Common myeloid progenitor, CD34-positive (primary cell): Measurements from ENCODE around the gene ZNF536.

Experiments used
- CTCF ChIA-PET: fragments of 350-600 bp; sonication (Branson Sonifier 250); formaldehyde crosslinking; loops from one replicate; lab custom pipeline; 2021; ENCODE audit warnings: antibody characterized with exemption; lab: Charles Lee
- POLR2A ChIA-PET: fragments of 350-600 bp; sonication (Branson Sonifier 250); formaldehyde crosslinking; loops from one replicate; lab custom pipeline; 2021; ENCODE audit warnings: antibody characterized with exemption; lab: Charles Lee
- DNase-seq, 3 donors: peaks; one replicate each; pipeline versions ENCODE4 v3.0.0 to v3.0.0-alpha.2; 2013
- H3K27ac ChIP-seq, 2 experiments: 1 replicate in 1 of 2; 2 replicates in 1 of 2; pipeline ENCODE4 v1.7.0; 2013; ENCODE audit warnings: inconsistent platforms in 2 of 2, low read length in 2 of 2, mild to moderate bottlenecking in 2 of 2, low read depth in 1 of 2, moderate library complexity in 1 of 2; ENCODE audit not compliant: severe bottlenecking in 2 of 2, insufficient read depth in 1 of 2, poor library complexity in 1 of 2
- H3K27me3 ChIP-seq, 5 experiments: replicated peaks in 2 of 5; 1 replicate in 3 of 5; 2 replicates in 2 of 5; pipeline versions ENCODE4 v1.6.1 to v1.7.0; 2013; ENCODE audit warnings: low read length in 4 of 5, mild to moderate bottlenecking in 2 of 5, moderate library complexity in 2 of 5, inconsistent platforms in 1 of 5; ENCODE audit not compliant: insufficient read depth in 5 of 5, control insufficient read depth in 4 of 5
- H3K36me3 ChIP-seq, 4 experiments: 1 replicate in 2 of 4; 2 replicates in 2 of 4; pipeline versions ENCODE4 v1.6.1 to v1.7.0; 2013; ENCODE audit warnings: low read length in 3 of 4, control low read depth in 1 of 4, mild to moderate bottlenecking in 1 of 4; ENCODE audit not compliant: control insufficient read depth in 4 of 4, insufficient read depth in 4 of 4
- H3K4me1 ChIP-seq, 4 experiments: 1 replicate in 3 of 4; 2 replicates in 1 of 4; pipeline versions ENCODE4 v1.6.1 to v1.7.1; 2013; ENCODE audit warnings: low read length in 3 of 4, mild to moderate bottlenecking in 3 of 4, control low read depth in 1 of 4, inconsistent platforms in 1 of 4, moderate library complexity in 1 of 4; ENCODE audit not compliant: control insufficient read depth in 4 of 4, insufficient read depth in 4 of 4; ENCODE audit errors: control extremely low read depth in 1 of 4
- H3K4me3 ChIP-seq, 7 experiments: 1 replicate in 4 of 7; 2 replicates in 3 of 7; pipeline versions ENCODE4 v1.5.1 to v1.7.0; 2013; ENCODE audit warnings: mild to moderate bottlenecking in 7 of 7, low read length in 6 of 7, moderate library complexity in 6 of 7, inconsistent platforms in 2 of 7, low read depth in 2 of 7, control low read depth in 1 of 7; ENCODE audit not compliant: insufficient read depth in 4 of 7, control insufficient read depth in 1 of 7; ENCODE audit errors: extremely low read depth in 1 of 7
- H3K9me3 ChIP-seq, 5 experiments: 1 replicate in 4 of 5; 2 replicates in 1 of 5; pipeline versions ENCODE4 v1.6.1 to v1.7.1; 2013; ENCODE audit warnings: low read length in 4 of 5, mild to moderate bottlenecking in 2 of 5, inconsistent platforms in 1 of 5, low read depth in 1 of 5, moderate library complexity in 1 of 5; ENCODE audit not compliant: control insufficient read depth in 4 of 5, insufficient read depth in 2 of 5; ENCODE audit errors: control extremely low read depth in 1 of 5
- WGBS: methylation state at CpG from one replicate; pipeline ENCODE4 v1.1.5; 2013; ENCODE audit not compliant: insufficient coverage; 5-methylcytosine and 5-hydroxymethylcytosine counted together

ZNF536 gene

GRCh38 chr19:30439310-30439709 lies 67.1 kb downstream of the ZNF536 start:
- H3K27ac ChIP-seq = no peak overlapping the region
- no peak overlapping the region for H3K4me3 ChIP-seq
- H3K36me3 ChIP-seq = no peaks in the 10 kb centered on the region
- CTCF ChIA-PET = no interaction called here
- no peak for DNase-seq
- H3K9me3 ChIP-seq = no peaks in the 10 kb centered on the region
- 92% methylated on average over 12 of the region's 12 CpGs for WGBS
- POLR2A ChIA-PET = no interaction called here
- peaks cover 0 to 6% (median 0%) of the 10 kb centered on the region in 5 experiments for H3K27me3 ChIP-seq
- no peaks in the 10 kb centered on the region for H3K4me1 ChIP-seq

- ChIA-PET POLR2A (no interaction called here), CTCF (interaction anchor here (0.5 kb wide), 1 partner anchor 445 kb away, joined by 3 read pairs; no protein-coding TSS in a partner anchor)
- WGBS = 100% methylated on average over 2 of the region's 4 CpGs
Measured at GRCh38 chr19:30441011-30441410, 68.8 kb downstream of the ZNF536 start.

GRCh38 chr19:30442674-30443073 lies 70.5 kb downstream of the ZNF536 start:
- H3K9me3 ChIP-seq = no peaks in the 10 kb centered on the region
- CTCF ChIA-PET = no interaction called here
- POLR2A ChIA-PET = no interaction called here
- no peaks in the 10 kb centered on the region for H3K4me1 ChIP-seq
- peaks cover 0 to 6% (median 0%) of the 10 kb centered on the region in 5 experiments for H3K27me3 ChIP-seq
- no CpG with 5 or more reads among the region's 4 CpGs for WGBS
- no peaks in the 10 kb centered on the region for H3K36me3 ChIP-seq
- no peak overlapping the region for H3K27ac ChIP-seq
- no peak for DNase-seq
- no peak overlapping the region for H3K4me3 ChIP-seq

More at GRCh38 chr19:30441011-30441410, 68.8 kb downstream of the ZNF536 start:
- DNase-seq = no peak
- Histone ChIP-seq H3K9me3 (no peaks in the 10 kb centered on the region), H3K4me3 (no peak overlapping the region), H3K27me3 (peaks cover 0 to 6% (median 0%) of the 10 kb centered on the region in 5 experiments), H3K36me3 (no peaks in the 10 kb centered on the region), H3K4me1 (no peaks in the 10 kb centered on the region), H3K27ac (no peak overlapping the region)

DNA sequence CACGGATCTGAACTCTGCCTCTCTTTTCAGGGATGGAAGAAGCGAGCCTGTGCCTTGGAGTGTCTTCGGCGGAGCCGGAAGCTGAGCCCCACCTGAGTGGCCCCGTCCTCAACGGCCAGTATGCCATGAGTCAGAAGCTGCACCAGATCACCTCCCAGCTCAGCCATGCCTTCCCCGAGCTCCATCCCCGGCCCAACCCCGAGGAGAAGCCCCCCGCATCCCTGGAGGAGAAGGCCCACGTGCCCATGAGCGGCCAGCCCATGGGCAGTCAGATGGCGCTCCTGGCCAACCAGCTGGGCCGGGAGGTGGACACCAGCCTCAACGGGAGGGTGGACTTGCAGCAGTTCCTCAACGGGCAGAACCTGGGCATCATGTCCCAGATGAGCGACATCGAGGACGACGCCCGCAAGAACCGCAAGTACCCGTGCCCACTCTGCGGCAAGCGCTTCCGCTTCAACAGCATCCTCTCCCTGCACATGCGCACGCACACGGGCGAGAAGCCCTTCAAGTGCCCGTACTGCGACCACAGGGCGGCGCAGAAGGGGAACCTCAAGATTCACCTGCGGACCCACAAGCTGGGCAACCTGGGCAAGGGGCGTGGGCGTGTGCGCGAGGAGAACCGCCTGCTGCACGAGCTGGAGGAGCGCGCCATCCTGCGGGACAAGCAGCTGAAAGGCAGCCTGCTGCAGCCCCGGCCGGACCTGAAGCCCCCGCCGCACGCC lies 71.5 kb downstream of the ZNF536 start:
- CTCF ChIA-PET = no interaction called here
- H3K9me3 ChIP-seq = no peaks in the 10 kb centered on the region

DNA sequence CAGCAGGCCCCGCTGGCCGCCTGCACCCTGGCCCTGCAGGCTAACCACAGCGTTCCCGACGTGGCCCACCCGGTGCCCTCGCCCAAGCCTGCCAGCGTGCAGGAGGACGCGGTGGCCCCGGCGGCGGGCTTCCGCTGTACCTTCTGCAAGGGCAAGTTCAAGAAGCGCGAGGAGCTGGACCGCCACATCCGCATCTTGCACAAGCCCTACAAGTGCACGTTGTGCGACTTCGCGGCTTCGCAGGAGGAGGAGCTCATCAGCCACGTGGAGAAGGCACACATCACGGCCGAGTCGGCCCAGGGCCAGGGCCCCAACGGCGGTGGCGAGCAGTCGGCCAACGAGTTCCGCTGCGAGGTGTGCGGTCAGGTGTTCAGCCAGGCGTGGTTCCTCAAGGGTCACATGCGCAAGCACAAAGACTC lies 72.1 kb downstream of the ZNF536 start:
- ChIA-PET CTCF (interaction anchor here (1.4 kb wide), 1 partner anchor 37 kb away, joined by 3 read pairs; no protein-coding TSS in a partner anchor), POLR2A (no interaction called here)
- Histone ChIP-seq H3K27me3 (peaks cover 0 to 4% (median 0%) of the 10 kb centered on the region in 5 experiments), H3K27ac (no peak overlapping the region), H3K4me3 (no peak overlapping the region), H3K4me1 (peaks cover 0 to 2% (median under 1%) of the 10 kb centered on the region in 4 experiments), H3K36me3 (no peaks in the 10 kb centered on the region), H3K9me3 (no peaks in the 10 kb centered on the region)
- DNase-seq = no peak
- 96% methylated on average over 37 of the region's 37 CpGs for WGBS

More for the DNA sequence above, 71.5 kb downstream of the ZNF536 start:
- H3K27ac ChIP-seq = no peak overlapping the region
- H3K36me3 ChIP-seq = no peaks in the 10 kb centered on the region
- no peak overlapping the region for H3K4me3 ChIP-seq
- H3K27me3 ChIP-seq = peaks cover 0 to 4% (median 0%) of the 10 kb centered on the region in 5 experiments
- no peaks in the 10 kb centered on the region for H3K4me1 ChIP-seq
- DNase-seq = peak in 1 of 3 donors; percentile 43
- 94% methylated on average over 46 of the region's 50 CpGs for WGBS
- POLR2A ChIA-PET = no interaction called here

DNA sequence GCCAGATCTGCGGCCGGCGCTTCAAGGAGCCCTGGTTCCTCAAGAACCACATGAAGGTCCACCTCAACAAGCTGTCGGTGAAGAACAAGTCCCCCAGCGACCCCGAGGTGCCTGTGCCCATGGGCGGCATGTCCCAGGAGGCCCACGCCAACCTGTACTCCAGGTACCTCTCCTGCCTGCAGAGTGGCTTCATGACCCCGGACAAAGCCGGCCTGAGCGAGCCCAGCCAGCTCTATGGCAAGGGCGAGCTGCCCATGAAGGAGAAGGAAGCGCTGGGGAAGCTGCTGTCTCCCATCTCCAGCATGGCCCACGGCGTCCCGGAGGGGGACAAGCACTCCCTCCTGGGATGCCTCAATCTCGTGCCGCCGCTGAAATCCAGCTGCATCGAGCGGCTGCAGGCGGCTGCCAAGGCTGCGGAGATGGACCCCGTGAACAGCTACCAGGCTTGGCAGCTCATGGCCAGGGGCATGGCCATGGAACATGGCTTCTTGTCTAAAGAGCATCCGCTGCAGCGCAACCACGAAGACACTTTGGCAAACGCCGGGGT lies 72.6 kb downstream of the ZNF536 start:
- Histone ChIP-seq H3K27ac (no peak overlapping the region), H3K4me3 (no peak overlapping the region), H3K27me3 (peaks cover 0 to 4% (median 0%) of the 10 kb centered on the region in 5 experiments), H3K4me1 (peaks cover 2 to 7% (median 5%) of the 10 kb centered on the region in 4 experiments), H3K9me3 (no peaks in the 10 kb centered on the region), H3K36me3 (no peaks in the 10 kb centered on the region)
- ChIA-PET CTCF (interaction anchor here (1.4 kb wide), 1 partner anchor 38 kb away, joined by 3 read pairs; no protein-coding TSS in a partner anchor), POLR2A (no interaction called here)
- no peak for DNase-seq
- WGBS = 96% methylated on average over 28 of the region's 29 CpGs

DNA sequence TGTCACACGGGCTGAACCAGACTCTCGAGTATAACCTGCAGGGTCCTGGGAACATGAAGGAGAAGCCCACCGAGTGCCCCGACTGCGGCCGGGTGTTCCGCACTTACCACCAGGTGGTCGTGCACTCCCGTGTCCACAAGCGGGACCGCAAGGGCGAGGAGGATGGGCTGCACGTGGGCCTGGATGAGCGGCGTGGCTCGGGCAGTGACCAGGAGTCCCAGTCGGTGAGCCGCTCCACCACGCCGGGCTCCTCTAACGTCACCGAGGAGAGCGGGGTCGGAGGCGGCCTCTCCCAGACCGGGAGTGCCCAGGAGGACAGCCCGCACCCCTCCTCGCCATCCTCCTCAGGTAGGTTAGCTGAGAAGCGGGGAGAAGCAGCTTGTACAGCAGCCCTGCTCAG lies 73.2 kb downstream of the ZNF536 start:
- Histone ChIP-seq H3K9me3 (no peaks in the 10 kb centered on the region), H3K27me3 (peaks cover 0 to 4% (median 0%) of the 10 kb centered on the region in 5 experiments), H3K4me3 (no peak overlapping the region), H3K27ac (no peak overlapping the region), H3K36me3 (no peaks in the 10 kb centered on the region), H3K4me1 (peaks cover 6 to 12% (median 9%) of the 10 kb centered on the region in 4 experiments)
- whole genome bisulfite sequencing = 93% methylated on average over 27 of the region's 29 CpGs
- DNase-seq = no peak
- POLR2A ChIA-PET = no interaction called here
- CTCF ChIA-PET = interaction anchor here (1.4 kb wide), 1 partner anchor 39 kb away, joined by 3 read pairs; no protein-coding TSS in a partner anchor
